ENCODE measurements around the gene NARF.
A peak's percentile ranks its signal among the peaks of the same experiment; 100 is the strongest.
"Not testable (repeated sequence)": the region's sequence is repeated elsewhere in the genome, so short reads cannot be mapped to it uniquely, and the experiment has no call there.

Gene NARF

GRCh38 chr17:82458179-82458884 is at the start of gene NARF:
TSS of gene NARF (plus strand) at chr17:82458741. CDS start at chr17:82458804, 63 bp downstream.
- in situ Hi-C loops (cut with HindIII; ENCODE audit: low sequenced_read_pairs): no loop called here
- peak; percentile 97 for DNase-seq (ENCODE audit: low read depth)
- H3K4me3 ChIP-seq (ENCODE audit: low read depth, low read length): peak within 1 kb of the TSS; percentile 75
- TF ChIP-seq CTCF (IDR thresholded peaks at IDR 0.05; ENCODE audit: low read depth, low read length, missing control alignments): no peak

GRCh38 chr17:82408938-82409318 is 49.6 kb upstream of the NARF start:
- no peak for DNase-seq (ENCODE audit: low read depth)
- H3K4me3 ChIP-seq (ENCODE audit: low read depth, low read length): no peak overlapping the region
- in situ Hi-C loops (cut with HindIII; ENCODE audit: low sequenced_read_pairs): no loop called here
- TF ChIP-seq CTCF (IDR thresholded peaks at IDR 0.05; ENCODE audit: low read depth, low read length, missing control alignments): no peak

- no peak for DNase-seq (ENCODE audit: low read depth)
- no peak overlapping the region for H3K4me3 ChIP-seq (ENCODE audit: low read depth, low read length)
- TF ChIP-seq CTCF (IDR thresholded peaks at IDR 0.05; ENCODE audit: low read depth, low read length, missing control alignments): no peak
- in situ Hi-C loops (cut with HindIII; ENCODE audit: low sequenced_read_pairs): loop anchor here (10.0 kb wide), 1 partner anchor 65 kb away; no protein-coding TSS in a partner anchor
Observed at GRCh38 chr17:82410014-82410716, 48.4 kb upstream of the NARF start.

GRCh38 chr17:82411396-82412053 is 47.0 kb upstream of the NARF start:
- in situ Hi-C loops (cut with HindIII; ENCODE audit: low sequenced_read_pairs): loop anchor here (10.0 kb wide), 1 partner anchor 67 kb away; no protein-coding TSS in a partner anchor
- no peak for TF ChIP-seq CTCF (IDR thresholded peaks at IDR 0.05; ENCODE audit: low read depth, low read length, missing control alignments)
- DNase-seq (ENCODE audit: low read depth): no peak
- H3K4me3 ChIP-seq (ENCODE audit: low read depth, low read length): no peak overlapping the region

GRCh38 chr17:82412081-82412480 is 46.5 kb upstream of the NARF start:
- in situ Hi-C loops (cut with HindIII; ENCODE audit: low sequenced_read_pairs): loop anchor here (10.0 kb wide), 1 partner anchor 67 kb away; no protein-coding TSS in a partner anchor
- DNase-seq (ENCODE audit: low read depth); H3K4me3 ChIP-seq (ENCODE audit: low read depth, low read length): not testable (repeated sequence)

GRCh38 chr17:82412535-82413520 is 45.7 kb upstream of the NARF start:
- TF ChIP-seq CTCF (IDR thresholded peaks at IDR 0.05; ENCODE audit: low read depth, low read length, missing control alignments): no peak
- H3K4me3 ChIP-seq (ENCODE audit: low read depth, low read length): no peak overlapping the region
- no peak for DNase-seq (ENCODE audit: low read depth)
- in situ Hi-C loops (cut with HindIII; ENCODE audit: low sequenced_read_pairs): loop anchor here (10.0 kb wide), 1 partner anchor 68 kb away; no protein-coding TSS in a partner anchor
